NCI-H1105 treated with DMSO at 0.1 percent for 48 hours (cell line): ENCODE measurements around the gene GAS6.
A peak's percentile ranks its signal among the peaks of the same experiment; 100 is the strongest.
"Not testable (repeated sequence)": the region's sequence is repeated elsewhere in the genome, so short reads cannot be mapped to it uniquely, and the experiment has no call there.

Experiments
- DNase-seq: peaks from one replicate; lab custom pipeline; 2025; lab: John Stamatoyannopoulos, UW

Gene GAS6

GRCh38 chr13:113789931-113790330 is 73.9 kb downstream of the GAS6 start:
- not testable (repeated sequence) for DNase-seq

- no peak for DNase-seq
Measured at GRCh38 chr13:113789167-113789566, 74.7 kb downstream of the GAS6 start.

GRCh38 chr13:113788413-113789135 is 75.3 kb downstream of the GAS6 start:
- no peak for DNase-seq

GRCh38 chr13:113787694-113788093 is 76.2 kb downstream of the GAS6 start:
- no peak for DNase-seq

- DNase-seq, result no peak
Measured at GRCh38 chr13:113786262-113786841, 77.5 kb downstream of the GAS6 start.

- DNase-seq, result no peak
Measured at GRCh38 chr13:113785051-113786010, 78.5 kb downstream of the GAS6 start.

GRCh38 chr13:113784645-113785024 is 79.2 kb downstream of the GAS6 start:
- DNase-seq, result no peak

- DNase-seq, result no peak
Measured at GRCh38 chr13:113783966-113784644, 79.8 kb downstream of the GAS6 start.

GRCh38 chr13:113783200-113783881 is 80.5 kb downstream of the GAS6 start:
- DNase-seq, result no peak

- no peak for DNase-seq
Measured at GRCh38 chr13:113782472-113782871, 81.4 kb downstream of the GAS6 start.

- DNase-seq, result no peak
Measured at GRCh38 chr13:113781571-113781970, 82.3 kb downstream of the GAS6 start.

- no peak for DNase-seq
Measured at GRCh38 chr13:113777311-113778260, 86.3 kb downstream of the GAS6 start.

- DNase-seq, result peak; percentile 75
Measured at GRCh38 chr13:113776231-113777125, 87.4 kb downstream of the GAS6 start.

GRCh38 chr13:113775451-113776145 is 88.3 kb downstream of the GAS6 start:
- no peak for DNase-seq

GRCh38 chr13:113774177-113775107 is 89.4 kb downstream of the GAS6 start:
- DNase-seq, result no peak

GRCh38 chr13:113771709-113772331 is 92.1 kb downstream of the GAS6 start:
- DNase-seq, result no peak

GRCh38 chr13:113770937-113771336 is 92.9 kb downstream of the GAS6 start:
- no peak for DNase-seq
